H9 (cell line): ENCODE measurements around the gene SNX30. TPM values are rescaled to one million over a fixed set of nuclear protein-coding genes. Genes with fewer than 3 reads are reported as not detected.

Experiments
- DNase-seq: peaks from one replicate; pipeline ENCODE4 v3.0.0-alpha.2; 2017
- H2AFZ ChIP-seq: one replicate; pipeline ENCODE4 v1.6.1; 2013; ENCODE audit warnings: mild to moderate bottlenecking, low read length, control low read depth, moderate library complexity
- H2AK5ac ChIP-seq: 2 replicates; pipeline ENCODE4 v1.6.1; 2013; ENCODE audit warnings: low read length, control low read depth, mixed read lengths; ENCODE audit not compliant: insufficient read length
- H2BK120ac ChIP-seq: one replicate; pipeline ENCODE4 v1.6.1; 2013; ENCODE audit warnings: low read depth, mild to moderate bottlenecking, low read length, control low read depth, inconsistent platforms; ENCODE audit not compliant: poor library complexity, severe bottlenecking
- H2BK12ac ChIP-seq: 2 replicates; pipeline ENCODE4 v1.6.1; 2013; ENCODE audit warnings: low read length, control low read depth, mixed read lengths, low read depth; ENCODE audit not compliant: insufficient read length
- H2BK15ac ChIP-seq: 2 replicates; pipeline ENCODE4 v1.6.1; 2013; ENCODE audit warnings: low read depth, low read length, control low read depth
- H2BK20ac ChIP-seq: one replicate; pipeline ENCODE4 v1.6.1; 2013; ENCODE audit warnings: low read depth, mild to moderate bottlenecking, low read length, control low read depth, inconsistent platforms; ENCODE audit not compliant: poor library complexity, severe bottlenecking
- H2BK5ac ChIP-seq: 2 replicates; pipeline ENCODE4 v1.6.1; 2013; ENCODE audit warnings: low read length, control low read depth, mixed read lengths; ENCODE audit not compliant: insufficient read length
- H3K14ac ChIP-seq: 2 replicates; pipeline ENCODE4 v1.6.1; 2013; ENCODE audit warnings: low read length, control low read depth; ENCODE audit not compliant: insufficient read depth
- H3K18ac ChIP-seq: 2 replicates; pipeline ENCODE4 v1.6.1; 2013; ENCODE audit warnings: low read depth, mild to moderate bottlenecking, mixed read lengths, low read length, control low read depth; ENCODE audit not compliant: insufficient read length
- H3K23ac ChIP-seq: 2 replicates; pipeline ENCODE4 v1.6.1; 2013; ENCODE audit warnings: low read length, control low read depth, mixed read lengths, low read depth; ENCODE audit not compliant: insufficient read length
- H3K23me2 ChIP-seq: 2 replicates; pipeline ENCODE4 v1.6.1; 2013; ENCODE audit warnings: low read depth, mild to moderate bottlenecking, mixed read lengths, low read length, control low read depth; ENCODE audit not compliant: insufficient read length, poor library complexity, severe bottlenecking
- H3K27ac ChIP-seq: 2 replicates; pipeline ENCODE4 v1.5.1; 2013; ENCODE audit warnings: low read length, control low read depth, mixed read lengths, low read depth; ENCODE audit not compliant: insufficient read length
- H3K27me3 ChIP-seq: 2 replicates; pipeline ENCODE4 v1.6.1; 2013; ENCODE audit warnings: low read length, control low read depth, inconsistent platforms; ENCODE audit not compliant: insufficient read depth
- H3K4ac ChIP-seq: 2 replicates; pipeline ENCODE4 v1.6.1; 2013; ENCODE audit warnings: low read depth, mild to moderate bottlenecking, control low read depth, inconsistent platforms, low read length, moderate library complexity
- H3K4me1 ChIP-seq: 2 replicates; pipeline ENCODE4 v1.6.1; 2013; ENCODE audit warnings: low read length, control low read depth, inconsistent platforms; ENCODE audit not compliant: insufficient read depth
- H3K4me2 ChIP-seq: 2 replicates; pipeline ENCODE4 v1.6.1; 2013; ENCODE audit warnings: low read length, control low read depth, mixed read lengths; ENCODE audit not compliant: insufficient read length, insufficient read depth
- H3K56ac ChIP-seq: 2 replicates; pipeline ENCODE4 v1.6.1; 2013; ENCODE audit warnings: low read depth, mild to moderate bottlenecking, mixed read lengths, low read length, control low read depth; ENCODE audit not compliant: insufficient read length
- H3K79me1 ChIP-seq: 2 replicates; pipeline ENCODE4 v1.6.1; 2013; ENCODE audit warnings: low read depth, mild to moderate bottlenecking, moderate library complexity, low read length, control low read depth, inconsistent platforms; ENCODE audit not compliant: insufficient read depth, poor library complexity, severe bottlenecking
- H3K79me2 ChIP-seq: 2 replicates; pipeline ENCODE4 v1.6.1; 2013; ENCODE audit warnings: low read length, control low read depth, inconsistent platforms; ENCODE audit not compliant: insufficient read depth
- H3K9ac ChIP-seq: 2 replicates; pipeline ENCODE4 v1.6.1; 2013; ENCODE audit warnings: low read length, control low read depth, mixed read lengths; ENCODE audit not compliant: insufficient read length; ENCODE audit errors: extremely low read depth
- H3K9me3 ChIP-seq: one replicate; pipeline ENCODE4 v1.6.1; 2013; ENCODE audit warnings: low read depth, low read length, inconsistent platforms; ENCODE audit not compliant: control insufficient read depth
- H3T11ph ChIP-seq: one replicate; pipeline ENCODE4 v1.6.1; 2013; ENCODE audit warnings: mild to moderate bottlenecking, low read length, control low read depth, inconsistent platforms
- H4K20me1 ChIP-seq: one replicate; pipeline ENCODE4 v1.6.1; 2013; ENCODE audit not compliant: control insufficient read depth, insufficient read length, insufficient read depth
- H4K5ac ChIP-seq: 2 replicates; pipeline ENCODE4 v1.6.1; 2013; ENCODE audit warnings: low read depth, mild to moderate bottlenecking, mixed read lengths, low read length, control low read depth; ENCODE audit not compliant: insufficient read length
- H4K8ac ChIP-seq: replicated peaks from 2 replicates; pipeline ENCODE4 v1.6.1; 2013; ENCODE audit warnings: low read length, control low read depth, mixed read lengths, low read depth; ENCODE audit not compliant: insufficient read length
- H4K91ac ChIP-seq: 2 replicates; pipeline ENCODE4 v1.6.1; 2013; ENCODE audit warnings: low read depth, mild to moderate bottlenecking, moderate library complexity, mixed read lengths, low read length, control low read depth; ENCODE audit not compliant: insufficient read length
- H3K27ac Mint-ChIP-seq, 3 experiments: 2 replicates in 2 of 3; 3 replicates in 1 of 3; pipeline ENCODE4 v1.8.0; 2020 to 2021; ENCODE audit warnings: mixed read lengths in 3 of 3, mild to moderate bottlenecking in 1 of 3, moderate library complexity in 1 of 3
- H3K27me3 Mint-ChIP-seq: 2 replicates; pipeline ENCODE4 v1.8.0; 2021; ENCODE audit warnings: low read depth, mild to moderate bottlenecking, moderate library complexity, mixed read lengths
- H3K36me3 Mint-ChIP-seq, 3 experiments: 2 replicates in 2 of 3; 3 replicates in 1 of 3; pipeline ENCODE4 v1.8.0; 2020 to 2021; ENCODE audit warnings: low read depth in 3 of 3, mixed read lengths in 3 of 3; ENCODE audit not compliant: insufficient read depth in 1 of 3
- H3K4me1 Mint-ChIP-seq, 2 experiments: 2 replicates each; pipeline ENCODE4 v1.8.0; 2020; ENCODE audit warnings: mixed read lengths in 2 of 2
- H3K4me3 Mint-ChIP-seq, 2 experiments: 2 replicates in 1 of 2; 3 replicates in 1 of 2; pipeline ENCODE4 v1.8.0; 2020 to 2021; ENCODE audit warnings: mild to moderate bottlenecking in 2 of 2, mixed read lengths in 2 of 2, moderate library complexity in 1 of 2
- H3K9me3 Mint-ChIP-seq, 2 experiments: 2 replicates in 1 of 2; 3 replicates in 1 of 2; pipeline ENCODE4 v1.8.0; 2020; ENCODE audit warnings: mild to moderate bottlenecking in 2 of 2, mixed read lengths in 2 of 2, moderate library complexity in 1 of 2
- WGBS: extraction: QIAGEN DNeasy Blood & Tissue Kit; methylation state at CpG from one replicate; pipeline ENCODE4 v1.1.7; 2013; ENCODE audit warnings: missing lambda C conversion rate, low lambda C conversion rate, mixed read lengths; ENCODE audit not compliant: insufficient read length; ENCODE audit errors: extremely low coverage; 5-methylcytosine and 5-hydroxymethylcytosine counted together
- total RNA-seq: library from RNA; stranded (reverse); gene quantifications from 2 replicates; pipeline ENCODE4 v1.2.1, GENCODE V29; 2021
- TF ChIP-seq, protein P1 (sequence below): fragments of 200-600 bp; sonication (generic); conservative IDR thresholded peaks from 3 replicates; pipeline ENCODE4 v1.8.0; 2021; ENCODE audit warnings: antibody characterized with exemption, mild to moderate bottlenecking

Gene SNX30
- total RNA-seq, 1 experiment from 2014 or later: 10.3 TPM

- Mint-ChIP-seq H3K27me3 (no peaks in the 10 kb centered on the region), H3K27ac (no peak overlapping the region), H3K4me1 (peaks cover 19 to 22% of the 10 kb centered on the region in 2 experiments), H3K4me3 (no peak overlapping the region), H3K9me3 (peaks cover 0 to 5% of the 10 kb centered on the region in 2 experiments; a peak in 2 of 5 replicates), H3K36me3 (peaks cover 10 to 24% (median 13%) of the 10 kb centered on the region in 3 experiments)
- no peaks in the 10 kb centered on the region for H3K79me1 ChIP-seq
- no peak overlapping the region for H2BK15ac ChIP-seq
- H4K20me1 ChIP-seq: no peaks in the 10 kb centered on the region
- peaks cover 9% of the 10 kb centered on the region; the same call in 1 of the 2 replicates for H3K4me1 ChIP-seq
- H3K4ac ChIP-seq: no peak overlapping the region
- H3K9ac ChIP-seq: no peak overlapping the region
- H3K23ac ChIP-seq: no peak overlapping the region
- H3K9me3 ChIP-seq: no peaks in the 10 kb centered on the region
- H3K23me2 ChIP-seq: no peaks in the 10 kb centered on the region
- no peak overlapping the region for H3K14ac ChIP-seq
- H2BK5ac ChIP-seq: no peak overlapping the region
- no peak overlapping the region for H3T11ph ChIP-seq
- H3K27me3 ChIP-seq: no peaks in the 10 kb centered on the region
- no peak overlapping the region for H2BK120ac ChIP-seq
- H4K5ac ChIP-seq: no peak overlapping the region
- H2BK20ac ChIP-seq: no peak overlapping the region
- no peak overlapping the region for H3K56ac ChIP-seq
- no peak overlapping the region for H3K18ac ChIP-seq
- no peak overlapping the region for H3K27ac ChIP-seq
- WGBS: no CpG with 5 or more reads among the region's 4 CpGs
- H3K79me2 ChIP-seq: no peaks in the 10 kb centered on the region
- H3K4me2 ChIP-seq: no peak overlapping the region
- no peak overlapping the region for H2AFZ ChIP-seq
- no peak overlapping the region for H2BK12ac ChIP-seq
- no peak overlapping the region for H4K91ac ChIP-seq
- DNase-seq: no peak
- H2AK5ac ChIP-seq: no peak overlapping the region
- TF ChIP-seq, protein P1, sequence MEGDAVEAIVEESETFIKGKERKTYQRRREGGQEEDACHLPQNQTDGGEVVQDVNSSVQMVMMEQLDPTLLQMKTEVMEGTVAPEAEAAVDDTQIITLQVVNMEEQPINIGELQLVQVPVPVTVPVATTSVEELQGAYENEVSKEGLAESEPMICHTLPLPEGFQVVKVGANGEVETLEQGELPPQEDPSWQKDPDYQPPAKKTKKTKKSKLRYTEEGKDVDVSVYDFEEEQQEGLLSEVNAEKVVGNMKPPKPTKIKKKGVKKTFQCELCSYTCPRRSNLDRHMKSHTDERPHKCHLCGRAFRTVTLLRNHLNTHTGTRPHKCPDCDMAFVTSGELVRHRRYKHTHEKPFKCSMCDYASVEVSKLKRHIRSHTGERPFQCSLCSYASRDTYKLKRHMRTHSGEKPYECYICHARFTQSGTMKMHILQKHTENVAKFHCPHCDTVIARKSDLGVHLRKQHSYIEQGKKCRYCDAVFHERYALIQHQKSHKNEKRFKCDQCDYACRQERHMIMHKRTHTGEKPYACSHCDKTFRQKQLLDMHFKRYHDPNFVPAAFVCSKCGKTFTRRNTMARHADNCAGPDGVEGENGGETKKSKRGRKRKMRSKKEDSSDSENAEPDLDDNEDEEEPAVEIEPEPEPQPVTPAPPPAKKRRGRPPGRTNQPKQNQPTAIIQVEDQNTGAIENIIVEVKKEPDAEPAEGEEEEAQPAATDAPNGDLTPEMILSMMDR: no peak
- no peak overlapping the region for H4K8ac ChIP-seq
Measured at GRCh38 chr9:112872019-112872418, 121.5 kb downstream of the SNX30 start.
